RWPE2 (cell line): ENCODE measurements around the gene SLC5A10.
"Not testable (repeated sequence)": the region's sequence is repeated elsewhere in the genome, so short reads cannot be mapped to it uniquely, and the experiment has no call there.

Source experiments
- ATAC-seq: fragments of 200-7000 bp; cut with Tn5 transposase; 3 replicates; pipeline ENCODE4 v1.9.1; 2021; ENCODE audit warnings: low read depth
- DNase-seq: peaks from one replicate; pipeline ENCODE4 v3.0.0-alpha.2; 2020; ENCODE audit warnings: low spot score
- H3K27ac ChIP-seq: fragments of 450-650 bp; 2 replicates; pipeline ENCODE4 v1.5.1; 2017; ENCODE audit warnings: mild to moderate bottlenecking; ENCODE audit not compliant: poor library complexity, severe bottlenecking
- H3K27me3 ChIP-seq: fragments of 250-450 bp; sonication (Bioruptor Pico); 2 replicates; pipeline ENCODE4 v1.5.1; 2021; ENCODE audit warnings: mild to moderate bottlenecking, moderate library complexity; ENCODE audit not compliant: insufficient read depth, poor library complexity, severe bottlenecking
- H3K36me3 ChIP-seq: fragments of 250-450 bp; sonication (Bioruptor Pico); 2 replicates; pipeline ENCODE4 v1.5.1; 2020; ENCODE audit warnings: low read depth, mild to moderate bottlenecking, moderate library complexity
- H3K4me1 ChIP-seq: fragments of 250-450 bp; sonication (Bioruptor Pico); 2 replicates; pipeline ENCODE4 v1.5.1; 2021; ENCODE audit warnings: mild to moderate bottlenecking, moderate library complexity; ENCODE audit not compliant: insufficient read depth, poor library complexity, severe bottlenecking
- H3K4me3 ChIP-seq: fragments of 250-450 bp; sonication (Bioruptor Pico); 2 replicates; pipeline ENCODE4 v1.5.1; 2021; ENCODE audit warnings: mild to moderate bottlenecking, moderate library complexity; ENCODE audit not compliant: severe bottlenecking
- H3K9me3 ChIP-seq: fragments of 250-450 bp; sonication (Bioruptor Pico); 2 replicates; pipeline ENCODE4 v1.5.1; 2021; ENCODE audit warnings: mild to moderate bottlenecking, moderate library complexity; ENCODE audit not compliant: severe bottlenecking

The SLC5A10 gene

DNA sequence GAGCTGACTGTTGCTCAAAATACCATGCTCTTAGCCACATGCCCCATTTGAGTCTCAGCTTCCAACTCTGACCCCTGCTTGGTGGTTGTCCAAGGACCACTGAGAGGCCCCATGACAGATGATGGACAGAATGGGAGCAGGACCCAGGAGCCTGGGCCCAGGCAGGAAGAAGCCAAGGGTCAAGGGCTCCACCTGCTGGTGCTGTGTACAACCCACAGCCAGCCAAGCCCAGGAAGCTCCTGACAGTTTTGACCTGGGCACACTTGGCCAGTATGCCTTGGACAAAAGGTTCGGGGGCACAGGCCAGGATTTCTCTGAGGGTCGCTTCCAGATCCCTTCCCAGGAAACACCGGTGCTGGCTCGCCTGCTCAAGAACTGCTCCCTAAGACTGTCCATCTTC, 79.8 kb downstream of the SLC5A10 start:
- ATAC-seq = peak; percentile 83
- peak; percentile 29 for DNase-seq
- not testable (repeated sequence) for H3K9me3 ChIP-seq, H3K36me3 ChIP-seq, H3K27me3 ChIP-seq, H3K4me1 ChIP-seq, H3K4me3 ChIP-seq, H3K27ac ChIP-seq

DNA sequence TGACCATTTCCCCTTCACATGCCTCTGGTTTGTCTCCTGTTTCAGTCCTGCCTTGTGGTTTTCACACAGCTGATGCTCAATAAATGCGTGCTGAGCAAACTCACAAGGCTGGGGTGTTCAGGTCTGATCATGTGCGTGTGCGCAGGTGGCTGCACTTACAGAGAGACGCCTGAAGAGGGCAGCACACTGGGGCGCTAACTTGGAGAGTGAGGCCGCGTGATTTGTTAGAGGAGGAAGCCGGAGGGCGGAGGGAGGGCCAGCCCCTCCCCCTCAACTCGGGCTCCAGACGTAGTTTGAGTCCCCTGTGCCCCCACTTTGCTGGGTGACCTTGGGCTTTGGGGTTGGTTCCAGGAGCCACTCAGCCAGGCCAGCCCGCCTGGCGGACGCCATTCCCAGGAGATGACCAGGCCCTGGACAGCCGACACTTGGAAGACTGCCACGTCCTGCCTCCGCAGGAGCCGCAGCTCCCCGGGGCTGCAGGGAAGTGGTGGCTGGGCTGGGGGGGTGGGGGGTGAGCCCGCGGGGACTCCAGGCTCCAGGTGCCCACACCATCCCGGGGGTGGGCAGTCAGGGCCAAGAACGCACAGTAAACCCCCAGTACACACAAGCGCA, 80.5 kb downstream of the SLC5A10 start:
- H3K9me3 ChIP-seq, H3K4me1 ChIP-seq, H3K27me3 ChIP-seq, DNase-seq, H3K27ac ChIP-seq, H3K36me3 ChIP-seq, H3K4me3 ChIP-seq: not testable (repeated sequence)
- peak; percentile 76 for ATAC-seq

DNA sequence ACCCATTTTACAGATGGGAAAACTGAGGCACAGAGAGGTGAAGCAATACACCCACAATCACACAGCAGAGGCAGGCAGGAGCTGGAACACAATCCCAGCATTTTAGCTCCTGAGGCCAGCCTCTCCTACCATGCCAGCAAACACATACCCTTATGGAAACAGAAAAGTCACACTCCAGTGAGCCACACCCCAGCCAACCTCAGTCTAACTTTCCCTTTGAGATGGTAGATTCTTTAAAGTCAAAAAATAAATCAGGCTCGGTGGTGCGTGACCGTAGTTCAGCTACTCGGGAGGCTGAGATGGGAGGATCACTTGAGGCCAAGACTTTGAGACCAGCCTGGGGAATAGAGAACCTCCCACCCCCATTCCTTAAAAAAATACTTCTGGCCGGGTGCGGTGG, 84.2 kb downstream of the SLC5A10 start:
- DNase-seq, H3K36me3 ChIP-seq, ATAC-seq, H3K4me3 ChIP-seq, H3K27ac ChIP-seq, H3K27me3 ChIP-seq, H3K9me3 ChIP-seq, H3K4me1 ChIP-seq: not testable (repeated sequence)

DNA sequence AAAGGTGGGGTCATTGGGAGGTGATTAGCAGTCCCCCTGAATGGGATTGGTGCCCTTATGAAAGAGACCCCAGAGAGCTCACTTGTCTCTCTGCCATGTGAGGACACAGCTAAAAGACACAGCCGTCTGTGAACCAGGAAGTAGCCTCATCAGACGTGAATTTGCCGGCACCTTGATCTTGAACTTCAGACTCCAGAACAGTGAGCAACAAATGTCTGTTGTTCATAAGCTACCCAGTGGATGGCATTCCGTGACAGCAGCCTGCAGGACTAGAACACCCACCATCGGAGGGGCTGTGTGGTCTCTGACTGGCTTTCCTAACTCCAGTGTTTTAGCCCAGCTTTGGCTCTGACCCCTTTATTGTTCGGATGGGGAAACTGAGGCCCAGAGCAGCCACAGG, 85.6 kb downstream of the SLC5A10 start:
- H3K27ac ChIP-seq, H3K4me3 ChIP-seq, DNase-seq, H3K9me3 ChIP-seq, H3K4me1 ChIP-seq, H3K36me3 ChIP-seq, H3K27me3 ChIP-seq, ATAC-seq: not testable (repeated sequence)

DNA sequence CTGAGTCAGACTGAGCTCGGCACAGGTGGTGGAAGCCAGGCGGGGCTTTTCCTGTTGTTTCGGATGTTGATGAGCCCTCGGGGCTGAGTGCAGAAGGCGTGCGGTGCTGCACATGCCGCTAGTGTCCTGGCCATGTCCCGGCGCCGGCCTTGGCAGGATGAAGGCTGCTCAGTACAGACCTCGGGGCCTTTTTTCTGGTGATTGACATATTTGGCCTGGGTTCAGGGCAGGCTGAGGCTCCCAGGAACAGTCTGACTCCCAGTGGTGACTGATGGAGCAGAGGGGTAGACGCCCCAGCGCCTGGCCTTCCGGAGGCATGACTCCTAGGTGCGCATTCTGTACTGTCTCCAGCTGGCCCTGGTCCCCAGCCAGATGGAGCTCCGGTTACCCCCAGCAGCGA, 86.0 kb downstream of the SLC5A10 start:
- not testable (repeated sequence) for H3K9me3 ChIP-seq, H3K4me3 ChIP-seq, H3K36me3 ChIP-seq, H3K4me1 ChIP-seq, H3K27ac ChIP-seq, DNase-seq, H3K27me3 ChIP-seq
- ATAC-seq = peak; percentile 88

DNA sequence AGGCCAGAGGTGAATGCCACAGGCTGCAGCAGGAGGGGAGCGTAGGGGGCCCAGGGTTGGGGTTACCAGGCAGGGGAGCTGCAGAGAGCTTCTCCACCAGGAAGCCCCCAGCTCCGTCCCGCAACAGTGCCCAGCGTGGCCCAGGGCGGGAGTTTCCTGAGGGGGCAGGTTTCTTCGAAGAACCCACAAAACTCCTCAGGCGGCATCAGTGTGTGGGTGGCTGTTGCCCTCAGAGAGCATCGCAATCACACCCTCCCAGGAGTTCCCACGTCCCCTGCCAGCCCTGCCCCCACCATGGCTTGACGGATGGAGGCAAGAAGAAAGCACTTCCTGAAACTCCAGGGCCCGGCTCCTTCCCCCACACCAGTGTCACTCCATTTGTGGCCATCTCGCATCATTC, 86.8 kb downstream of the SLC5A10 start:
- ATAC-seq, H3K4me1 ChIP-seq, H3K4me3 ChIP-seq, H3K36me3 ChIP-seq, DNase-seq, H3K27ac ChIP-seq, H3K9me3 ChIP-seq, H3K27me3 ChIP-seq: not testable (repeated sequence)

DNA sequence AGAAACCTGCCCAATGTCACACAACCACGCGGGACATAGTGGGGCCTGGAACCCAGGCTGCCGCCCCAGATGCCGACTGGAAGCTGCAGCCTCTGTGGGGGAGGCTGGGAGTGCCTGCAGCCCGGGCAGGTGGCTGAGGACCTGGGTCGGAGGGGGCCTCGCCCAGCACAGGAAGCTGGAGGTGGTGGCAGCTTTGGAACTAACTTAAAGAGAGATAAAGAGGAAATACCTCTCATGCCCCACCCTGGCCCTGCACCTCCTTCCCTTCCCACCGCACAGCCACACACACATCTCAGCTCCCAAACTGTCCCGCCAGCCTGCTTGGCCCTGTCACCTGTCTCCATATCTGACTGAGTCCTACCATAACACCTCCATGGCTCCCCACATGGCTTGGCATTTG, 88.4 kb downstream of the SLC5A10 start:
- ATAC-seq = not testable (repeated sequence)

DNA sequence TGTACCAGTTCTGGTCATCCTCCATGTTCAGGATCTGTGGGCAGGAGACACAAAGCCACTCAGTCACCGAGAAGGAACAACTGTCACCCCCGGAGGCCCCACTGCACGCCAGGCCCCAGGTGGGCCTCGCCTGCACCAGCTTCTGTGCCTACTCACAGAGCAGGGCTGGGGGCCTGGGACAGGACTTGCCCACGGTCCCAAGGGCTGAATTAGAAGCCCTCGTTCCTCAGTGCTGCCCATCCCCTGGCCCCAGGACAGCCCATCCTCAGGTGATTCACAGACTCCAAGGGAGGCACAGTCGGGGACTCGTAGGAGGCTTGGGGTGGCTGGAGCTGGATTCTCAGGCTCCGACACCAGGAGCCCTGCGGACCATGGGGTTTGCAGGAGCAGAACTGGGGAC, 89.9 kb downstream of the SLC5A10 start:
- not testable (repeated sequence) for ATAC-seq, H3K27me3 ChIP-seq, H3K4me1 ChIP-seq, H3K9me3 ChIP-seq, H3K36me3 ChIP-seq, H3K27ac ChIP-seq, H3K4me3 ChIP-seq
- peak; percentile 10 for DNase-seq

More for the DNA sequence above, 88.4 kb downstream of the SLC5A10 start:
- DNase-seq, H3K4me3 ChIP-seq, H3K9me3 ChIP-seq, H3K27ac ChIP-seq, H3K27me3 ChIP-seq, H3K36me3 ChIP-seq, H3K4me1 ChIP-seq: not testable (repeated sequence)

DNA sequence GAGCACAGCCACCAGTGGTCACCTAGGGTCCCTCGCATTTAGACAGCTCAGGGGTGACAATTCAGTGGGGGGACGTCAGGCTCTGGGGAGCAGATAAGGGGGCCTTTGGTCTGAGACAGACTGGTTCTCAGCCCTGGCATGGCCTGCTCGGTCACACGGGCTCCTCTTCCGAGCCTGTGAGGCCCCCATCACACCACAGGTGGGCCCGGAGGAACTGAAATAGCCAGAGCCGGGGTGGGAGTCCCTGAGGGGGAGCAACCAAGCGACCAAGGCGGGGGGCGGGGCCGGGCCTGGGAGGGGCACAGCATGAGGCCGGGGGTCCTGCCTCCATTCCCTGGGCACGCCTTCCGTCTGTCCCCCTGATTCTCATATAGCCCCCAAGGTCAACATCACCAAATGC, 90.4 kb downstream of the SLC5A10 start:
- not testable (repeated sequence) for DNase-seq, H3K4me3 ChIP-seq, H3K9me3 ChIP-seq, ATAC-seq, H3K4me1 ChIP-seq, H3K27me3 ChIP-seq, H3K36me3 ChIP-seq, H3K27ac ChIP-seq

DNA sequence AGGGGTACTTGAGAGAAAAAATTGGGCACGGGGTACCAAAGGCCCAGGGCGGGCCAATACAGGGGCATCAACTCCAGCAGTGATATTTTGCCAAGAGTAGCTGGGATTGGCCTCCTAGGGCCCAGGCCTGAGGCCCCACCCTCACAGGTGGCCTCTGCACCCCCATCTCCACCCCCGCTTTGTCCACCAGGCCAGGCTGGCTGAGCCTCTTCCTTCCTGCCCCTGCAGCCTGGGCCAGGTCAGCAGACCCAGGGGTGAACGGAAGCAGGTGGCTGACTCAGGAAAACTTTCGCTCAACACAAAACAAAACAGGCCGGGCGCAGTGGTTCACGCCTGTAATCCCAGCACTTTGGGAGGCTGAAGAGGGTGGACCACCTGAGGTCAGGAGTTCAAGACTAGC, 91.1 kb downstream of the SLC5A10 start:
- not testable (repeated sequence) for ATAC-seq, H3K27ac ChIP-seq, H3K36me3 ChIP-seq, H3K9me3 ChIP-seq, DNase-seq, H3K4me3 ChIP-seq, H3K4me1 ChIP-seq, H3K27me3 ChIP-seq

DNA sequence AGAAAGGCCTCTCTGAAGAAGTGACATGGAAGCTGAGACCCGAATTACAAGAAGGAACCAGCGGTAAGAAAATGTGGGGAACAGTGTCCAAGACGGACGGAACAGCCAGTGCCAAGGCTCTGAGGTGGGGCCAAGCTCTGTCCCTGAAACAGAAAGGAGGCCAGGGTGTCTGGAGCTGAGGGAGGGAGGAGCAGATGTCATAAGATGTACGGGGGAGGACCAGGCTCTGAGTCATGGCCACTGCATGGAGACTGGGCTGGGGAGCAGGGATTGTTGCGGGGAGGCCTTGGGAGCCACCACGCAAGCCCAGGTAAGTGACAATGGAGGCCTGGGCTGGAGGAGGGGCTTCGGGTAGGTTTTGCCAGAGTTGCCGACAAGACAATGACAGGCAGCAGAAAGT, 92.7 kb downstream of the SLC5A10 start:
- not testable (repeated sequence) for H3K27me3 ChIP-seq, H3K27ac ChIP-seq, H3K4me3 ChIP-seq, H3K4me1 ChIP-seq, ATAC-seq, H3K36me3 ChIP-seq, H3K9me3 ChIP-seq, DNase-seq

DNA sequence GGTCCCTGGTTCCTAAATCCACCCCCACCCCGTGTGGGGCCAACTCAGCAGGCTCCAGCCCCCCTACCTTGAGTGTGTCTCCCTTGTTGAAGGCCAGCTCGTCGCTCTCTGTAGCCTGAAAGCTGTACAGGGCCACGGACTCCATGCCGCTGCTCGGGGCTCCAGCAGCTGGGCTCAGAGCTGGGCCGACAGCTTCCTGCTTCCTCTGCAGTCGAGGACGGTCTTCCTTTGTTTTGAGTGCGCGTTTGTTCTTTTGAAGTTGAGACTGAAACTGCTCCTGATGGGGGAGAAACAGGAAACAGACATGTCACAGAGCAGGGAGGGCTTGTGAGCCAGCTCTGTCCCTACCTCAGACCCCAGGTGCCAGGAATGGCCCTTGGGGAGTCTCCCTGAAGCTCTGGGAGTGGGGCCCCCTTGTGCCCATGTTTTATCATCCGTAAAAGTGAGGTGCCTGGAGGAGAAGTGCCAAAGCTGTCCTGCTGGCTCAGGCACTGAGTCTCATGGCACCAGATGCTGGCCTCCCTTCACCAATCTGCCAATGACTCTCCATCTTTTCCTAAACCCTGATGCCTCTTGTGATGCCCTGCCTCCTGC, 94.9 kb downstream of the SLC5A10 start, which contains the start of gene GRAP:
TSS of gene GRAP (minus strand) at position 176 of the 594 bp plus-strand sequence. CDS start at position 145, 31 bp downstream.
- H3K36me3 ChIP-seq, H3K9me3 ChIP-seq, ATAC-seq, H3K27ac ChIP-seq, H3K4me1 ChIP-seq, H3K4me3 ChIP-seq, DNase-seq, H3K27me3 ChIP-seq: not testable (repeated sequence)
